Skeletal muscle tissue (tissue), 4 donors: ENCODE data around the gene LCORL. TPM values are rescaled to one million over a fixed set of nuclear protein-coding genes. Genes with fewer than 3 reads are reported as not detected.

ENCODE experiments used
- H3K27ac ChIP-seq: one replicate; pipeline ENCODE4 v1.7.0; 2013; ENCODE audit warnings: mild to moderate bottlenecking, low read depth, low read length, inconsistent platforms
- H3K27me3 ChIP-seq, 3 donors: one replicate each; pipeline ENCODE4 v1.7.0; 2013; ENCODE audit warnings: low read length in 3 of 3; ENCODE audit not compliant: control insufficient read depth in 3 of 3, insufficient read depth in 3 of 3
- H3K36me3 ChIP-seq, 3 donors: one replicate each; pipeline ENCODE4 v1.7.0; 2013; ENCODE audit warnings: low read length in 3 of 3; ENCODE audit not compliant: control insufficient read depth in 3 of 3, insufficient read depth in 3 of 3
- H3K4me1 ChIP-seq, 3 donors: one replicate each; pipeline ENCODE4 v1.7.0; 2013; ENCODE audit warnings: low read length in 3 of 3, mild to moderate bottlenecking in 3 of 3; ENCODE audit not compliant: control insufficient read depth in 3 of 3, insufficient read depth in 3 of 3
- H3K4me3 ChIP-seq, 3 donors: one replicate each; pipeline ENCODE4 v1.7.0; 2013; ENCODE audit warnings: low read length in 3 of 3
- H3K9ac ChIP-seq, 3 donors: one replicate each; pipeline ENCODE4 v1.7.0; 2013; ENCODE audit warnings: low read length in 3 of 3, mild to moderate bottlenecking in 3 of 3, moderate library complexity in 2 of 3, low read depth in 1 of 3
- H3K9me3 ChIP-seq, 3 donors: one replicate each; pipeline ENCODE4 v1.7.0; 2013; ENCODE audit warnings: low read length in 3 of 3; ENCODE audit not compliant: control insufficient read depth in 3 of 3
- total RNA-seq: library from RNA; depleted of rRNA; stranded (reverse); fragments of >200 nt; gene quantifications from one replicate; pipeline ENCODE4 v1.2.3, GENCODE V29; 2014
- donor health status: Osteomylitis.

Gene LCORL
- total RNA-seq, 1 donor from 2014 or later, result 12.5 TPM

- no peaks in the 10 kb centered on the region for H3K9me3 ChIP-seq
- no peak overlapping the region for H3K27ac ChIP-seq
- no peak overlapping the region for H3K9ac ChIP-seq
- no peaks in the 10 kb centered on the region for H3K36me3 ChIP-seq
- no peaks in the 10 kb centered on the region for H3K27me3 ChIP-seq
- H3K4me3 ChIP-seq, result no peak overlapping the region
- H3K4me1 ChIP-seq, result no peaks in the 10 kb centered on the region
Measured at GRCh38 chr4:17981063-17981462, 40.5 kb downstream of the LCORL start.

GRCh38 chr4:17968721-17969120 is 52.8 kb downstream of the LCORL start:
- no peaks in the 10 kb centered on the region for H3K9me3 ChIP-seq
- no peaks in the 10 kb centered on the region for H3K27me3 ChIP-seq
- H3K4me3 ChIP-seq, result no peak overlapping the region
- H3K36me3 ChIP-seq, result no peaks in the 10 kb centered on the region
- H3K27ac ChIP-seq, result no peak overlapping the region
- no peak overlapping the region for H3K9ac ChIP-seq
- H3K4me1 ChIP-seq, result peaks cover 0 to 4% (median 3%) of the 10 kb centered on the region in 3 donors

- H3K9me3 ChIP-seq, result no peaks in the 10 kb centered on the region
- no peaks in the 10 kb centered on the region for H3K27me3 ChIP-seq
- H3K27ac ChIP-seq, result no peak overlapping the region
- no peak overlapping the region for H3K9ac ChIP-seq
- no peaks in the 10 kb centered on the region for H3K36me3 ChIP-seq
- peaks cover 0 to 4% (median 3%) of the 10 kb centered on the region in 3 donors for H3K4me1 ChIP-seq
- no peak overlapping the region for H3K4me3 ChIP-seq
Measured at GRCh38 chr4:17967078-17967477, 54.5 kb downstream of the LCORL start.

- Histone ChIP-seq H3K27ac (no peak overlapping the region), H3K9ac (no peak overlapping the region), H3K4me1 (peaks cover 0 to 4% (median 3%) of the 10 kb centered on the region in 3 donors), H3K9me3 (no peaks in the 10 kb centered on the region), H3K36me3 (no peaks in the 10 kb centered on the region), H3K4me3 (no peak overlapping the region), H3K27me3 (no peaks in the 10 kb centered on the region)
Measured at GRCh38 chr4:17966312-17966711, 55.2 kb downstream of the LCORL start.

GRCh38 chr4:17964576-17964975 is 57.0 kb downstream of the LCORL start:
- no peaks in the 10 kb centered on the region for H3K27me3 ChIP-seq
- no peak overlapping the region for H3K27ac ChIP-seq
- H3K9me3 ChIP-seq, result no peaks in the 10 kb centered on the region

GRCh38 chr4:17962171-17962570 is 59.4 kb downstream of the LCORL start:
- Histone ChIP-seq H3K36me3 (no peaks in the 10 kb centered on the region), H3K9me3 (no peaks in the 10 kb centered on the region), H3K9ac (no peak overlapping the region), H3K27me3 (no peaks in the 10 kb centered on the region), H3K27ac (no peak overlapping the region), H3K4me3 (no peak overlapping the region), H3K4me1 (no peaks in the 10 kb centered on the region)

More at GRCh38 chr4:17964576-17964975, 57.0 kb downstream of the LCORL start:
- Histone ChIP-seq H3K4me3 (no peak overlapping the region), H3K36me3 (no peaks in the 10 kb centered on the region), H3K9ac (no peak overlapping the region), H3K4me1 (no peaks in the 10 kb centered on the region)

- Histone ChIP-seq H3K9me3 (no peaks in the 10 kb centered on the region), H3K4me3 (no peak overlapping the region), H3K9ac (no peak overlapping the region), H3K4me1 (no peaks in the 10 kb centered on the region), H3K27me3 (no peaks in the 10 kb centered on the region), H3K27ac (no peak overlapping the region), H3K36me3 (no peaks in the 10 kb centered on the region)
Measured at GRCh38 chr4:17961249-17961648, 60.3 kb downstream of the LCORL start.

GRCh38 chr4:17958181-17958580 is 63.4 kb downstream of the LCORL start:
- Histone ChIP-seq H3K27me3 (no peaks in the 10 kb centered on the region), H3K9me3 (no peaks in the 10 kb centered on the region), H3K27ac (no peak overlapping the region), H3K9ac (no peak overlapping the region), H3K4me3 (no peak overlapping the region), H3K36me3 (no peaks in the 10 kb centered on the region), H3K4me1 (no peaks in the 10 kb centered on the region)

- no peaks in the 10 kb centered on the region for H3K36me3 ChIP-seq
- H3K27me3 ChIP-seq, result no peaks in the 10 kb centered on the region
- no peak overlapping the region for H3K27ac ChIP-seq
- no peaks in the 10 kb centered on the region for H3K9me3 ChIP-seq
- H3K4me1 ChIP-seq, result no peaks in the 10 kb centered on the region
- no peak overlapping the region for H3K9ac ChIP-seq
- no peak overlapping the region for H3K4me3 ChIP-seq
Measured at GRCh38 chr4:17957688-17958087, 63.9 kb downstream of the LCORL start.

GRCh38 chr4:17956245-17956644 is 65.3 kb downstream of the LCORL start:
- Histone ChIP-seq H3K27ac (no peak overlapping the region), H3K4me3 (no peak overlapping the region), H3K27me3 (no peaks in the 10 kb centered on the region), H3K4me1 (no peaks in the 10 kb centered on the region), H3K9me3 (no peaks in the 10 kb centered on the region), H3K36me3 (no peaks in the 10 kb centered on the region), H3K9ac (no peak overlapping the region)

- Histone ChIP-seq H3K9me3 (no peaks in the 10 kb centered on the region), H3K27me3 (no peaks in the 10 kb centered on the region), H3K4me3 (no peak overlapping the region), H3K27ac (no peak overlapping the region), H3K36me3 (no peaks in the 10 kb centered on the region), H3K9ac (no peak overlapping the region), H3K4me1 (no peaks in the 10 kb centered on the region)
Measured at GRCh38 chr4:17945303-17945702, 76.3 kb downstream of the LCORL start.
